Stimulated activated CD4-positive, alpha-beta T cell treated with anti-CD3 and anti-CD28 coated beads, Interleukin-4, amount 100 ng/mL, for 48 hours (primary cell): Measurements from ENCODE around the gene GLYATL1.

Experiments
- DNase-seq, 2 donors: peaks; one replicate each; pipeline ENCODE4 v3.0.0-alpha.2; 2020; ENCODE audit warnings: low read depth in 2 of 2

The GLYATL1 gene

DNA sequence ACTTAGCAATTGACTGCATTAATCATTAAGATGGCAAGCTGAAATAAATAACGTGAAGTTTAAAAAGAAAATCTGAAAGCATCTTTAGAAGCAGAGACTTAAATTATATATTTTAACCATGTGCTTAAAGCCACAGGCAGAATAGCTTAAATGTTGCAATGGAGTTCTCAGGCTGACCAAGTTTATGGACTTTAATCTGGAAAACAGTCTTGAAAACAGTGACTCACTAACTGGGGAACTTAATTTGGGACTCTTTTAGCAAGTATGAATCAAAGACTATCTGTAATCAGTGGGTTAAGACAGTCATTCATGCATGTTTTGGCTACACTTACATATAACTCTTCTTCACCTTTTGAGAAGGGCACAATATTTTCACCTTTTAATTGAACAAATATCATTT is 12.6 kb upstream of the GLYATL1 start:
- DNase-seq, result no peak

DNA sequence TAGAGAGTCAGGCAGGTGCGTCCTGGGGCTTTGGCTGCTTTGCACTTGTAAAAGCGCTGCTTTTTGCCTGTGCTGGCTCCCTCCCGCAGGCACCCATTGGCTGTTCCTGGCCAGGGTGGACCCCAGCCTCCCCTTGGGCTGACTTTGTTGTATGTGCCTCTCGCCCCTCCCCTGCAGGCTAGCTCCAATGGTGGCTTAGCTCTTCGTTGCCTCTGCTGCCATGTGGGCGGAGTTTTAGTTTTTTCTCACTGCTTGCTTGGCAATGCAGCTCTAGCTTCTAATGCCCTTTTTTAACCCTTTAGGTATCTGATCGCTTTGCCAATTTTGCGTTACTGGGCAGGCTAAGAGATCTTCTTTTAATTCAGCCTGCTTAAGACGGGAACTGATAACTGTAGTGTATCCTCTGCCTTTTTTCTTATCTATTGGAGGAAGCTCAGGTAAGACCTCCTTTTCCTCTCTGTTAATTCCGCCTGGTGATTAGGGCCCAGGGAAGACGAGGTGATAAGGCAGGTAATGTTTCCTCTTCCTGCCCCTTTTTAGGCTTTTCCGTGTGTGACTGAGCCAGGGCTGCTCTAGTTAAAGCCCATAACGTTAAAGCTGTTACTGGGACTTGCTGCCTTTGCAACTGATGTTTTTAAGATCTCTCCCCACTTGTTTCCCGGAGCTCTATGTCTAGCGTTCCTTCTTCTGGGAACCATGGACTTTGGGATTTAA is 11.7 kb upstream of the GLYATL1 start:
- DNase-seq, result no peak

DNA sequence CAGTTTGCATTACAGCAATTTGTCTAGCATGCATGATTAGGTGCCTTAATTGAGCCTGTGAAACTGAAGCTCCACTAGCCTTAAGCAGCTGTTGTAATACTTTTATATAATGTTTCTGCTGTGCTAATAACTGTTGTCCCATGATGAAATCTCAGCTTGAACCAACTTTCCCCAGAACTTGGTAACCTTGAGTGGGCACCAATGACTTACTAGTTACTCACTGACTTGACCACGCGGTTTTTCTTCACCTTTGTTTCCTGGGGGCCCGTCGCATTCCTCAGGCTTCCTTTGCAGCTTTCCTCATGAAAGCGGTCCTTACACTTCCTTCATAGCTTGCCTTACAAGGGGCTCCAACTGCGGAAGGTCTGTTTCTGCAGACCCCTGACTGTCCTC is 11.2 kb upstream of the GLYATL1 start:
- DNase-seq, result no peak

DNA sequence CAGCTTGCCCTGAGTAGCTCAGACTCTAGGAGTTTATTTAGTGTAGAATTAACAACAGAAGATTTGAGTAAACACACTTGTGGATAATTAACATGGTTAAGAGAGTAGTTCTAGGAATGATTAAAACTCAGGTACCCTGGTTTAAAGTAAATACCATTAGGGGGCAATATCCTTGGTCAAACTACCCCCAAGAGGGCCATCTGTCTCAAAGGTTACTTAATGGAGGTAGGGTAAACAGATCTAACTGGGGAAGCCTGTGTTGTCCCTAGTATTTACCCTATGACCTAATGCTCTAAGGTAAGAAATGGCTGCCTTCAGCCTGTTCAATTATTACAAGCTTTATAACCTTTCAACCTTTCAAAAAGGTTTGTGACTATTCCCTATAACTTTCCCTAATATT is 10.6 kb upstream of the GLYATL1 start:
- DNase-seq, result no peak

DNA sequence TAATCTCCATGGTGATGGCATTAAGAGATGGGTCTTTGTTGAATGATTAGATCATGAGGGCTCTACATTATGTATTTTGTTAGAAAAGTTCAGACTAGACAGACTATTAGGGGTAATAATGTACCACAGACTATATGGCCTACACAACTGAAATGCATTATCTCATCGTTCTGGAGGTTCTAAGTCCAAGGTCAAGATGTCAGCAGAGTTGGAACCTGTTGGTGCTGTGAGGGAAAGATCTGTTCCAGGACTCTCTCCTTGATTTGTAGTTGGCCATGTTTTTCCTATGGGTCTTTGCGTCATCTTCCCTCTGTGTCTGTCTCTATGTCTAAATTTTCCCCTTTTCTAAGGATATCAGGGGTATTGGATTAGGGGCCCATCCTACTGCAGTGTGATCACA is 8.4 kb upstream of the GLYATL1 start:
- DNase-seq, result no peak

DNA sequence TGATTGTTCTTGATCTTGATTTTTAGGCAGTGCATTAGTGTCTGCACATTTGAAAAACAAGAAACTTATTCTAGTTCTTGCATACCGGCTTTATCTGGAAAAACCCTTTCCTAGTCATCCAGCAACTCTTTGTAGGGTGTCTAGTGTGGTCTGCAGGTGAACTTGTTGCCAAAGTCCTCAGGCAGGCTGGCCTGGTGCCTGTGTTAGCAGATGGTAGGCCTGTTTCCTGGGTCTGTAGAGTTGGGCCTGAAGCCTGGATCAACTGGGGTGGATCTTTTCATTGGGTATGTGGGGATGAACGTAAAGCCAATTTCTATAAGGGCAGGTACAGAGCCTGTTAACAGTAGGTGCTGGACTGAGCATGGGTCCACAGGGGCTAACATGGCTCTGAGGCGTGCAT is 5.6 kb upstream of the GLYATL1 start:
- DNase-seq, result no peak

DNA sequence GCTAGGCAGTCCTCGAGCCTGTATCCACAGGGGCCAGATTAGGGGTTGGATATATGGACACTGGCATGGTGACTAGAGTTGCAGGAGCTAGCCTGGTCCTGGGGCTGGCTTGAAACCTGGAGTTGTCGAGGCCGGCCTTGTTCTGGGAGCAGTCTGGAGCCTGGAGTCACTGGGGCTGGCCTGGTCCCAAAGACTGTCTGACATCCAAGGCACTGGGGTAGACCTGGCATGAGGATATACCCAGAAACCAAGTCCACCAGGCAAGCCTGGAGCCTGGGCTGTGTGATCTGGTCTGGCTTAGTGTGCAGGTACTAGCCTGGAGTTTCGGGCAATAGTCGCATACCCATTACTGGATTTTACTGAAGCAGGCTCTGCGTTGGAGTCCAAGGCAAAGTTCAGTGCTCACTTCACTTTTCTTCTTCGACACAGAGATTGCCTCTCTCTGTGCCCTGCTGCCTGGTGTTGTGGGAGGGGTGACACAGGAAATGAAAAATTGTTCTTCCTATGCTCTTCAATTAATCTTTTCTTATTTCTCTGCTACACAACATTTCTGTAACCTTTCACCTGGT is 4.3 kb upstream of the GLYATL1 start:
- no peak for DNase-seq

DNA sequence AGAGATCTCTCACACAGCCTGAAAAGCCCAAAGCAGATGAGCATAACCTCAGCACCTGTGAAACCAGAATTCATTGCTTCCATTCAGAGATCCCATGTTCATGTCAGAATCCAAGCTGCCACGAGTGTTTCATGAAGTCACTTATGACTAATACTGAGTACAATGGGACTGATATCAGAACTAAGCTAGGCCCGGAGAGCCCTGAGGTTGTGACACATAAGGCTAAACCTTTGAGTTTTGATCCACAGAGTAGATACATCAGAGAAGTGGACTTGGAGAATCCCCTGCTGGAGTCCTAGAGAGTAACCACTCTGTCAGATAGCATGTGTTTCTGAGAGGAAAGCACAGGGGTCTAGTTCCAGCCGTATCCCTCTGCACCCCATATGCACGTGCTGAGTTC is 890 bp upstream of the GLYATL1 start:
- DNase-seq, result no peak

DNA sequence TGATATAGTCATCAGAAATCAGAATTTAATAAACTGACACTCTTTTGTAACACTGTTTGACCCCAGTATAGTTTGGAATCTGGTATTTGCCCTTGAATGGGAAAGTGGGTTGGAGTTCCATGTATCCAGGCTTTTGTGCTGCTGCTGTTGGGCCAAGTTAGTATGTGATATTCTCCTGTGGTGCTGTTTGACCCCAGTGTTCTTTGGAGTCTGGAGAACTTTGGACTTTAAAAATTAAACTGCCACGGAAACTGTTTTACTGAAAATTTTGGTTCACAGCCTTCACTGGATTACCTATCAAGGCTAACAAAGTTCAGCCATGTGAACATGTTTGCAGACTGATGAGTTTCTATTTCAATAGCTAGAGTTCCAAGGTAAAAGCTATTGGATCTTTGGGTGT is 740 bp downstream of the GLYATL1 start:
- no peak for DNase-seq

DNA sequence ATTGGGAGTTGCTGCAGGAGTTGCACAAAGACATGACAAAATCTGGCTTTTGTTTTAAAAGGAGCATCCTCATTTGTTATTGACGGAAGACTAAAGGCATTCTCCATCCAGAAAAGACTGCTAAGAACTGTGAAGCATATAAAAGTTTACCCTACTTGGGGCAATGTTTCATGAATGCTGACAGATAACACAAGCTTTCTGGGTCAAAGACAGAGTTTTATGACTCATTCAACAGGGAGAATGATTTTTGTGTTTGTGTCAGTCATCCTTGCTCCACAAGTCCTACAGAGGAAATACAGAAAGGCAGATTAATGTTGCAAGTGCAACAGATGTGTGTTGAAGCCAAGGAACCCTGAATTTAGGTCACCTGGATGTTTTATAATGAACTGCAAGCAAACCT is 2.5 kb downstream of the GLYATL1 start:
- no peak for DNase-seq

DNA sequence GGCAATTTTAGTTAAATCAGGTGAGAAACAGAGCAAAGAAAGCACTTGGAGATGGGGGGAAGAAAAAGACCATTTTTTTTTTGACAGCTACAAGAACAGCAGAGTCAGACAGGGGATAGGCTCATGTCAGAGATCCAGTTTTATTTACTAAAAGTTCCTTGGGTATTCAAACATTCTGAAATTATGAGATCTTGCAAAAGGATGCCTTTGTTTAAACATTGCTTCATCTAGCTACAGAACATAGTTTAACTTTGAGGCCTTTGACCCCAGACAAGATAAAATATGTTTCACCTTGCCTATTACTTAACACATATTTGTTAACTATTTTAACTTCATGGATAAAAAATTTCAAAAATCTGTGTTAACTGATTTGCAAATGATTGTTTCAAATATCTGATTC is 6.4 kb downstream of the GLYATL1 start:
- DNase-seq, result no peak

DNA sequence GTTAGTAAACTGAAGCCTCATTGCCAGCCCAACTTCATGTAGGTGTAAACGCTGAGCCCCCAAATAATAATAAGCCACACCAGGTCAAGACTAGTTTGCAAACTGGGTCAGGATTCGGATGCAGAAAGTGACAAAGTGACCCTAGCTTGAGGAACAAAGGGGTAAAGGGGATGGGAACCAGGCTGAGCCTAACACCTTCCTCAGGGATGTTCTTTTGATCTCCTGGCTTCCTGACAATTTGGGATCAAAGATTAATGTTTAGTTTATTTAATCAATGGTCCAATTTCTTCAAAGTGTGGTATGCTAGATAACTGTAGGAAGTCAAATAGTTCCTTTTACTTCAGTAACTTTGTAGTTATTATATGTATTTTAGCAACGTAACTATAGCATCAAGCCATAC is 9.9 kb downstream of the GLYATL1 start:
- no peak for DNase-seq

DNA sequence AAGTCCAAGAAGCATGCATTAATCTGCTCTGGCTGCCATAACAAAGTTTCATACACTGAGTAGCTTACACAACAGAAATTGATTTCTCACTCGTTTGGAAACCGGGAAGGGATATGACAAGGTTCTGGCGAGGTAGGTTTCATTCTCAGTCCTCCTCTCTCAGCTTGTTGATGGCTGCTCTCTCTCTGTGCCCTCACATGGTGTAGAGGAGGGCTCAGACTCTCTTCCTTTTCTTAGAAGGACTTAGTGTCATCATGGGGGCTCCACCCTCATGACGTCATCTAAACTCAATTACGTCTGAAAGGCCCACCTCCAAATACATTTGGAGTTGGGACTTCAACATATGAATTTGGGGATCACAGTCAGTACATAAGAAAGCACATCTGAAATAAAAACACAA is 18.6 kb downstream of the GLYATL1 start:
- no peak for DNase-seq

DNA sequence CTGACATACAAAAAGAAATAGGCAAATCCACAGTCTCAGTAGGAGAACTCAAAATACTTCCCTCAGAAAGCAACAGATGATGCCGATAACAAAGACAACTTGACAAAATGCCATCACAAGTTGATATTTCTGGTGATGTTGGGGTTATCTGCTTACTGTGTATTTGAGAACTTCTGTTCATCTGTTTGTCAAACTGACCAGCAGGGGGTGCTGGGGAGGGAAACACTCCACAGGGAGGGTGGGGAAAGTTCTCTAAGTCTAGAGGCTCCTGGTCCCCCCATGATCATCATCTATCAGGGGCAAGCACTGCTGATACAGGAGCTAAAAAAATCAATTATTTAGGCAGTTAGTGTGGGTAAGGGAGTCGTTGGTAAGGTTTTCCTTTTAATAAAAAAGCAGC is 19.2 kb downstream of the GLYATL1 start:
- peak; percentile 24 to 28 for DNase-seq

DNA sequence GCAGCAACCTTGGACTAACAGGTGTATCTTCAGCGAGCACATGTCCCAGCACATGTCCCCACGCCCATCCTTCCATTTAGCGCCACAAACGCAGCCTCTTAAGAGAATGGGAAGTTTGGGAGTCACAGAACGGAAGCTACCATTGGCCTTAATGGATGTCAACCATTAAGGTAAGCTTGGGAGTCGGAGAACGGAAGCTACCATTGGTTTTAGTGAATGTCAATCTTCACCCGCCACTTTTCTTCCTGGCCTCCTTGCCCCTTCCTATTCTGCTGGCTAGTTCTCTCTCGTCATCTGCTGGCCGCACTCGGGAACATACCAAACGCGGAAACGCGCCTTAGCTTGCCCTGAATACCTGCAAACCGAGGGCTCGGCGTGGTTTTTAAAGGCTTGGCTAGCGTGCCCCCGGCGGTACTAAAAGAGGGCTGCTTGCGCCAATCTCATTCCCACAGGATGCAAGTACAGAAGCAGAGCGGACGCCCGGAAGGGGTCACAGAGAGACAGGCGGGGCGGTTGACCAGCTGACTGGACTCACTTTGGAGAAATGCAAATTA is 24.3 kb downstream of the GLYATL1 start:
- no peak for DNase-seq

DNA sequence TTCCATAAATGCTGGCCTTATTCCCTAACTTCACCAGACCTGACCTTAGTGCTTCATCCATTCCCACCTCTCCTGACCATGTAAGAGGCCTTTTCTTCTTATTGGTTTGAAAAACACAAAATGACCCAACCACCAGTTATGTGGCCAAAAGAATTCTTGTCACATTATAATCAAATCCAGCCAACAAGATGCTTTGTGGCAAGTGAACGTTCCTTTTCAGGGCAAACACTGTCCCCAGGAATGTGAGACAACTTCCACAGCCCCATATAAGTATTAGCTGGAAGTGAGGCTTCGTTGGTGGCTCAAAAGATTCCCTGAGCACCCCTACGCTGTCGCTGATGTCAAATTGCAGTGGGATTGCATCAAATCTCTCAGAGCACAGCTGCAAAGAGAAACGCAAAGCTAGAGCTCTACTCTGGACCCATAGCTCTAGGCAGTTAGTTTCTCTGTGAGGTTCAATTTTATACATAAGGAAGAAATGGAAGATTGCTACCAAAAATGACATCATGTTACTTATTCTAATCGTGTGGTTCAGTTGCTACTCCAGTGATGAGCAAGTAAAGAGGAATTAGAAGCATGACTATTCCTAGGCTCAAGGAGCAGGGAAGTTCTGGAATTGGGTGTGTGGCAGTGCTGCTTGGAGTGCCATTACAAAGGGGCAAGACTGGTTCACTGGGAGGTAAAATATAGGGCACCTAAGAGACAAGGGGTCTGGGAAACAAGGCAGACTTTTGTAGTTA is 26.1 kb downstream of the GLYATL1 start:
- DNase-seq, result no peak

DNA sequence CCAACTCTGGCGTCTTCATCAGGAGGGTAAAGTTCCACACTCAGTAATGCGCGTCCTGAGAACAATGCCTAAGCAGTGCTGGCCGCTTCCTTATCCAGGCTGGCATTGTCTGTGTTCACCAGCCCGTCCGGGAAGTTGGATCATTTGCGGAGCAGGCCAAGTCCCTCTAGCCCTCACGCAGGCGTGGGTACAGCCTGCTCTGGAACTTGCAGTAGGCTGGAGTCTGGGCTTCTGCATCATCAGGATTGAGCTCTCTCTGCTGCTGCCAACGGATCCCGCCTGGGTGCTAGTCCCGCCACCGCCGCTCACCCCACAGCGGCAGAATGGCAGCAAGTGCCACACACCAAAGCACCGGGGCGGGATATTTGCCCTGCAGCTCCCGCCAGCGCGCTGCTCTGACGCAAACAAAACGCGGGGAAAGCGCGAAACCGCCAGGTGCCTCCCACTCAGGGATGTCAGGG is 29.0 kb downstream of the GLYATL1 start:
- DNase-seq, result no peak

DNA sequence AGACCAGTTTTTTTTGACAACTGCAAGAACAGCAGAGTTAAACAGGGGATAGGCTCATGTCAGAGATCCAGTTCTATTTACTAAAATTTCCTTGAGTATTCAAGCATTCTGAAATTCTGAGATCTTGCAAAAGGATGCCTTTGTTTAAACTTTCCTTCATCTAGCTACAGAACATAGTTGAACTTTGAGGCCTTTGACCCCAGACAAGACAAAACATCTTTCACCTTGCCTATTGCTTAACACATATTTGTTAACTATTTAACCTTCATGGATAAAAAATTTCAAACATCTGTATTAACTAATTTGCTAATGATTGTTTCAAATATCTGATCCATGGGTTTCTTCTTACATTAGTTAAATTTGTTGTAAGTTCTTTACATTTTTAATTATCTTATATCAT is 38.2 kb downstream of the GLYATL1 start:
- no peak for DNase-seq

DNA sequence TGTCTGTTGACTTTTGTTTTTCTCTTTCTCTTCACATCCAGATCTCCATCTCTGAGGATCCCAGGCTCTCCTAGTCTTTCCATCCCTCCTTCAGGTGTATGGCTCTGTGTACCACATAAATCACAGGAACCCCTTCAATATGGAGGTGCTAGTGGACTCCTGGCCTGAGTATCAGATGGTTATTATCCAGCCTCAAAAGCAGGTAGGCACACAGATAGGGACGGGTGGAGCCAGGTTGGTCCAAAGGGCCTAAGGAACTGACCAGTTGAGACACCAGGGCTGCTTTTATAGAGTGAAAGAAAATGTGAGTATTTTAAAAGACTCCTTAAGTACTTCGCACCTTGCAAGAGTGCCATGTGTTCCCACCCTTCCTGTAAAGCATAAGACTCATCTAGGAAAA is 39.9 kb downstream of the GLYATL1 start:
- no peak for DNase-seq

DNA sequence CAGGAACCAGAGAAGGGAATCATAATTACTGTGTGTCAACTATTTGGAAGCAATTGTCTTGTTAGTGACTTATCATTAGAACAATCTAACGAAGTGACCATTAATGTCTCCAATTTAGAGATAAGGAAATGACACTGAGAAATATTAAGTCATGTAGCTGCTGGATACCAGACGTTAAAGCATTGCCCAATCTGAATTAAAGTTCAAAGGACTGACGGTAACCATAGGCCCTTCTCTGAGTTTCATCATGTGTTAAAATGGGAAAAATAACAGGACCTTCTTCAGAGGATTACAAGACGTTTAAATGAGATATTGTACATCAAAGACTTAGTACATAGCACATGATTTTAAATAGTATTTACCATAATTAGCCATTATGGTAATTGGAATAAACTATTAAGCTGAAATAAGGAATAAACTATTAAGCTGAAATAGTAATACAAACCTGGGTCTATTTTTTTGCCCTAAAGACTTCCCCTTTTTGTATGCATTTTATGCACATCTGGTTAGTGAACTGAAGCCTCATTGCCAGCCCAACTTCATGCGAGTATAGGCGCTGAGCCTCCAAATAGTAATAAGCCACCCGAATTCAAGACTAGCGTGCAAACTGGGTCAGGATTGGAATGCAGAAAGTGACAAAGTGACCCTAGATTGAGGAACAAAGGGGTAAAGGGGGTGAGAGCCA is 41.0 kb downstream of the GLYATL1 start:
- no peak for DNase-seq

DNA sequence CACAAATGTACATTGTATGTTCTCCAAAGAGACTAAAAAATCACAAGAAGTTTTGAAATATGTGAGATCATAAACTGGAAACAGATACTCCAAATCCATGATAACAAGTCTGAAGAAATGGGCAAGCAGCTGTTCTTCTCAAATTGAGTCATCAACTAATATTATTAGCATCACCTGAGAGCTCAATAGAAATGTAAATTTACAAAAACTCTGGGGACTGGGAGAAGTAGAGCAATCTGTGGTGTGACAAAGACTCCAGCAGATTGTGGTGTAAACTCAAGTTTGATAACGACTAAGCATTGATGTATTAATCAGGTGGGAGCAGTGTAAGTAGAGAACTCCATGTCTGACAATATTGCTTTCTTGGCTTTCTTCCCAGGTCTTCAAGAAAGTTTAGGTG is 53.2 kb downstream of the GLYATL1 start:
- DNase-seq, result no peak

DNA sequence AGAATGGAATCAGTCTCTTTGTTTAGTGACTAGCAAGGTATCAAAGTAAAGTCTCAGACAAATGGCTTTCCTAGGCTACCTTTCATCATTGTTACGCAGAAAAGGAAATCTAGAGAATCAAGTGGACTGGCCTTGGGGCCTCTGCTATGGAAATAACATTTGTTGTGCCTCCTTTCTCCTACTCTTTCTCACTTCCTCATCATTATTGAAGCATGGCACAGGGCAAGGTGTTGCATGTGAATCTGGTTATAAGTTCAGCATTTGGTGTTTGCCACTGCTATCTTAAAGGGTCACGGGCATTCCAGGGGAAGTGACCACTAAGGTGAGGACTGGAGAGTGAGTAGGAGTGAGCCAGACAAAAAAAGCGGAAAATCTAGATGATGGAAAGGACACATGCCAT is 54.9 kb downstream of the GLYATL1 start:
- DNase-seq, result no peak
